HEK293 (cell line): ENCODE results near the gene TSR3.

Source experiments
- ZBTB17 ChIP-seq: fragments of 450-650 bp; formaldehyde crosslinking; IDR thresholded peaks from 2 replicates; pipeline ENCODE4 v1.5.1; 2016; ENCODE audit warnings: missing biosample characterization, missing genetic modification characterization
- TF ChIP-seq, protein P1 (sequence below): fragments of 450-650 bp; formaldehyde crosslinking; IDR thresholded peaks from 2 replicates; pipeline ENCODE4 v1.5.1; 2016; ENCODE audit warnings: missing biosample characterization, missing genetic modification characterization

DNA sequence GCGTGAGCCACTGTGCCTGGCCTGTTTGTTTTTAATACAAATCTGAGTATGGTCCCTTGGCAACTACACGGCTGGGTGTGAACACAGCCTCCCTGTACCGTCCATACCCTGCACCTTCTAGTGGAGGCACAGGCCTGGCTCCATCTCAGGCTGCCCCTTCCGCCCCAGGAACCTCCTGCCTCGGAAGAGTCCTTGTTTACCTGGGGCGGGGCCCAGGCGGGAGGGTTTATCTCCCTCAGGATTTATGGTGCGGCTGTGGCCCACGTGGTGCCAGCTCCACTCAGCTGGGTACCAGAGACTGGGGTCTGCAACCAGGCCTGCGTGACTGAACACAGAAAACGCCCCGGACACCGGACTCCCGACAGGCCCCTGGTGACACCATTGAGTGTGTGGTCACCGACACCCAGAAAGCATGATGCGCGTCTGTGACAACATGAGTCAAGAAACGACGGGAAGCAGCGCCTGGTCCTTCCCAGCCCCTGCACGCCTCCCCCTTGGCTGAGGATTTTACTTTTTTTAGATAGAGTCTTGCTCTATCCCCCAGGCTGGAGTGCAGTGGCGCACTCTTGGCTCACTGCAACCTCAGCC is 43.9 kb upstream of the TSR3 start:
- TF ChIP-seq, protein P1, sequence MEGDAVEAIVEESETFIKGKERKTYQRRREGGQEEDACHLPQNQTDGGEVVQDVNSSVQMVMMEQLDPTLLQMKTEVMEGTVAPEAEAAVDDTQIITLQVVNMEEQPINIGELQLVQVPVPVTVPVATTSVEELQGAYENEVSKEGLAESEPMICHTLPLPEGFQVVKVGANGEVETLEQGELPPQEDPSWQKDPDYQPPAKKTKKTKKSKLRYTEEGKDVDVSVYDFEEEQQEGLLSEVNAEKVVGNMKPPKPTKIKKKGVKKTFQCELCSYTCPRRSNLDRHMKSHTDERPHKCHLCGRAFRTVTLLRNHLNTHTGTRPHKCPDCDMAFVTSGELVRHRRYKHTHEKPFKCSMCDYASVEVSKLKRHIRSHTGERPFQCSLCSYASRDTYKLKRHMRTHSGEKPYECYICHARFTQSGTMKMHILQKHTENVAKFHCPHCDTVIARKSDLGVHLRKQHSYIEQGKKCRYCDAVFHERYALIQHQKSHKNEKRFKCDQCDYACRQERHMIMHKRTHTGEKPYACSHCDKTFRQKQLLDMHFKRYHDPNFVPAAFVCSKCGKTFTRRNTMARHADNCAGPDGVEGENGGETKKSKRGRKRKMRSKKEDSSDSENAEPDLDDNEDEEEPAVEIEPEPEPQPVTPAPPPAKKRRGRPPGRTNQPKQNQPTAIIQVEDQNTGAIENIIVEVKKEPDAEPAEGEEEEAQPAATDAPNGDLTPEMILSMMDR, result no peak
- no peak for TF ChIP-seq ZBTB17
